Measurements from ENCODE around the gene GJB6. TPM values are rescaled to one million over a fixed set of nuclear protein-coding genes. Genes with fewer than 3 reads are reported as not detected.

The GJB6 gene
- polyA plus RNA-seq, 2 of the 4 experiments (the other 2 are of a cell fraction): 0.06 TPM; not detected in 1

- FAIRE-seq (no peak), DNase-seq (ENCODE audit: low read depth in 1 of 2, low spot score in 1 of 2) (no peak), ATAC-seq (no peak)
- WGBS (ENCODE audit: missing lambda C conversion rate): 48% methylated on average over 16 of the region's 16 CpGs
- Histone ChIP-seq H3K9me3 (no peaks in the 10 kb centered on the region), H3K27ac (no peak overlapping the region), H3K4me1 (no peaks in the 10 kb centered on the region), H3K4me3 (no peak overlapping the region), H3K4me2 (no peak overlapping the region)
- TF ChIP-seq FOSL2 (IDR thresholded peaks at IDR 0.05): no peak
- TF ChIP-seq FOSL2 (CRISPR knock-in tag; IDR thresholded peaks at IDR 0.05): no peak
- TF ChIP-seq CHD4 (IDR thresholded peaks at IDR 0.05; ENCODE audit: borderline replicate concordance): no peak
- no peak for TF ChIP-seq ZC3H11A (IDR thresholded peaks at IDR 0.05)
- no peak for TF ChIP-seq CHD2 (IDR thresholded peaks at IDR 0.05; ENCODE audit: low read length, partially characterized antibody)
- TF ChIP-seq CEBPB (IDR thresholded peaks at IDR 0.05): no peak
- no peak for TF ChIP-seq ZNF302 (CRISPR knock-in tag; IDR thresholded peaks at IDR 0.05)
- TF ChIP-seq PHF8 (IDR thresholded peaks at IDR 0.05; ENCODE audit: borderline replicate concordance, low read depth): no peak
- no peak for TF ChIP-seq HEYL (CRISPR knock-in tag; IDR thresholded peaks at IDR 0.05)
- TF ChIP-seq TFCP2L1 (CRISPR knock-in tag; IDR thresholded peaks at IDR 0.05): no peak
- TF ChIP-seq KDM5A (IDR thresholded peaks at IDR 0.05): no peak
- no peak for TF ChIP-seq ZFP36 (IDR thresholded peaks at IDR 0.05; ENCODE audit: borderline replicate concordance, partially characterized antibody)
- no peak for TF ChIP-seq POLR2A (IDR thresholded peaks at IDR 0.05; ENCODE audit: low read length)
- TF ChIP-seq EP300 (IDR thresholded peaks at IDR 0.05): no peak
- no peak for TF ChIP-seq GATA3 (IDR thresholded peaks at IDR 0.05; ENCODE audit: borderline replicate concordance)
- TF ChIP-seq NR3C1 (IDR thresholded peaks at IDR 0.05): no peak
- CTCF ChIA-PET: interaction anchor here (1.0 kb wide), 1 partner anchor 9 kb away, joined by 3 read pairs; no protein-coding TSS in a partner anchor
- POLR2A ChIA-PET: no interaction called here
These were observed 25.4 kb downstream of the GJB6 start for GRCh38 chr13:20206698-20207235.

- no peak overlapping the region for H3K27ac ChIP-seq
- ChIA-PET CTCF (interaction anchor here (0.6 to 1.0 kb wide), 2 partner anchors 9 to 1271 kb away, joined by 3 read pairs; no protein-coding TSS in a partner anchor), POLR2A (no interaction called here)
- no peak overlapping the region for H3K4me3 ChIP-seq
- ATAC-seq: no peak
- H3K4me1 ChIP-seq: no peaks in the 10 kb centered on the region
- FAIRE-seq: no peak
- DNase-seq (ENCODE audit: low read depth in 1 of 2, low spot score in 1 of 2): no peak
- WGBS (ENCODE audit: missing lambda C conversion rate): 64% methylated on average over 11 of the region's 11 CpGs
- no peak overlapping the region for H3K4me2 ChIP-seq
- TF ChIP-seq ZFP36 (IDR thresholded peaks at IDR 0.05; ENCODE audit: borderline replicate concordance, partially characterized antibody) (no peak), RCOR1 (IDR thresholded peaks at IDR 0.05; ENCODE audit: low read depth, low read length) (no peak), BCL3 (IDR thresholded peaks at IDR 0.05) (no peak), SMC3 (IDR thresholded peaks at IDR 0.05) (no peak), RFX5 (IDR thresholded peaks at IDR 0.05) (no peak), POLR2AphosphoS2 (conservative IDR thresholded peaks at IDR 0.05; ENCODE audit: low read length) (no peak), TP53 (CRISPR knock-in tag; IDR thresholded peaks at IDR 0.05) (no peak), FOSB (CRISPR knock-in tag; IDR thresholded peaks at IDR 0.05) (no peak), ZSCAN20 (CRISPR knock-in tag; IDR thresholded peaks at IDR 0.05) (no peak), PBX3 (IDR thresholded peaks at IDR 0.05) (no peak)
- TF ChIP-seq, protein P1, sequence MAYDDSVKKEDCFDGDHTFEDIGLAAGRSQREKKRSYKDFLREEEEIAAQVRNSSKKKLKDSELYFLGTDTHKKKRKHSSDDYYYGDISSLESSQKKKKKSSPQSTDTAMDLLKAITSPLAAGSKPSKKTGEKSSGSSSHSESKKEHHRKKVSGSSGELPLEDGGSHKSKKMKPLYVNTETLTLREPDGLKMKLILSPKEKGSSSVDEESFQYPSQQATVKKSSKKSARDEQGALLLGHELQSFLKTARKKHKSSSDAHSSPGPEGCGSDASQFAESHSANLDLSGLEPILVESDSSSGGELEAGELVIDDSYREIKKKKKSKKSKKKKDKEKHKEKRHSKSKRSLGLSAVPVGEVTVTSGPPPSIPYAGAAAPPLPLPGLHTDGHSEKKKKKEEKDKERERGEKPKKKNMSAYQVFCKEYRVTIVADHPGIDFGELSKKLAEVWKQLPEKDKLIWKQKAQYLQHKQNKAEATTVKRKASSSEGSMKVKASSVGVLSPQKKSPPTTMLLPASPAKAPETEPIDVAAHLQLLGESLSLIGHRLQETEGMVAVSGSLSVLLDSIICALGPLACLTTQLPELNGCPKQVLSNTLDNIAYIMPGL (CRISPR knock-in tag; IDR thresholded peaks at IDR 0.05; ENCODE audit: borderline replicate concordance): no peak
- TF ChIP-seq, protein P2, sequence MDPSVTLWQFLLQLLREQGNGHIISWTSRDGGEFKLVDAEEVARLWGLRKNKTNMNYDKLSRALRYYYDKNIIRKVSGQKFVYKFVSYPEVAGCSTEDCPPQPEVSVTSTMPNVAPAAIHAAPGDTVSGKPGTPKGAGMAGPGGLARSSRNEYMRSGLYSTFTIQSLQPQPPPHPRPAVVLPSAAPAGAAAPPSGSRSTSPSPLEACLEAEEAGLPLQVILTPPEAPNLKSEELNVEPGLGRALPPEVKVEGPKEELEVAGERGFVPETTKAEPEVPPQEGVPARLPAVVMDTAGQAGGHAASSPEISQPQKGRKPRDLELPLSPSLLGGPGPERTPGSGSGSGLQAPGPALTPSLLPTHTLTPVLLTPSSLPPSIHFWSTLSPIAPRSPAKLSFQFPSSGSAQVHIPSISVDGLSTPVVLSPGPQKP (IDR thresholded peaks at IDR 0.05; ENCODE audit: low read depth, low read length): no peak
- H3K9me3 ChIP-seq: no peaks in the 10 kb centered on the region
These were observed 25.9 kb downstream of the GJB6 start for GRCh38 chr13:20206065-20206697.

Data from A549 (cell line).